GM19397 (cell line): ENCODE results near the gene GPR17.

Experiments used
- ATAC-seq: cut with Tn5 transposase; IDR thresholded peaks from one replicate; pipeline ENCODE4 v1.9.1; 2021; ENCODE audit warnings: mild to moderate bottlenecking, moderate library complexity; ENCODE audit not compliant: unreplicated experiment

GPR17 gene

GRCh38 chr2:127665267-127665893, 19.4 kb downstream of the GPR17 start:
- ATAC-seq, result no peak

DNA sequence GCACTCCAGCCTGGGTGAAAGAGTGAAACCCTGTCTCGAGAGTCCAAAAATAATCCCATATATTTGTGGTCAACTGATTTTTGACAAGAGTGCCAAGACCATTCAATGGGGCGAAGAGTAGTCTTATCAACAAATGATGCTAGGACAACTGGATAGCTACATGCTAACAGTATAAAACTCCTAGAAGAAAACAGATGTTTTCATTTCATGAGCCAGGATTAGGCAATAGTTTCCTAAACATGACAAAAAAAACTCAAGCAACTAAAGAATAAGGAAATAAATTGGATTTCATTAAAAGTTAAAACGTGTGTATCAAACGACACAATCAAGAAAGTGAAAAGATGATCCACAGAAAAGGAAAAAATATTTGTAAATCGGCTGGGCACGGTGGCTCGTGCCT, 23.1 kb downstream of the GPR17 start:
- no peak for ATAC-seq

GRCh38 chr2:127670055-127670956, 24.4 kb downstream of the GPR17 start:
- no peak for ATAC-seq

- no peak for ATAC-seq
Measured at GRCh38 chr2:127670957-127671290, 25.0 kb downstream of the GPR17 start.

- no peak for ATAC-seq
Measured at GRCh38 chr2:127671557-127672302, 25.8 kb downstream of the GPR17 start.

DNA sequence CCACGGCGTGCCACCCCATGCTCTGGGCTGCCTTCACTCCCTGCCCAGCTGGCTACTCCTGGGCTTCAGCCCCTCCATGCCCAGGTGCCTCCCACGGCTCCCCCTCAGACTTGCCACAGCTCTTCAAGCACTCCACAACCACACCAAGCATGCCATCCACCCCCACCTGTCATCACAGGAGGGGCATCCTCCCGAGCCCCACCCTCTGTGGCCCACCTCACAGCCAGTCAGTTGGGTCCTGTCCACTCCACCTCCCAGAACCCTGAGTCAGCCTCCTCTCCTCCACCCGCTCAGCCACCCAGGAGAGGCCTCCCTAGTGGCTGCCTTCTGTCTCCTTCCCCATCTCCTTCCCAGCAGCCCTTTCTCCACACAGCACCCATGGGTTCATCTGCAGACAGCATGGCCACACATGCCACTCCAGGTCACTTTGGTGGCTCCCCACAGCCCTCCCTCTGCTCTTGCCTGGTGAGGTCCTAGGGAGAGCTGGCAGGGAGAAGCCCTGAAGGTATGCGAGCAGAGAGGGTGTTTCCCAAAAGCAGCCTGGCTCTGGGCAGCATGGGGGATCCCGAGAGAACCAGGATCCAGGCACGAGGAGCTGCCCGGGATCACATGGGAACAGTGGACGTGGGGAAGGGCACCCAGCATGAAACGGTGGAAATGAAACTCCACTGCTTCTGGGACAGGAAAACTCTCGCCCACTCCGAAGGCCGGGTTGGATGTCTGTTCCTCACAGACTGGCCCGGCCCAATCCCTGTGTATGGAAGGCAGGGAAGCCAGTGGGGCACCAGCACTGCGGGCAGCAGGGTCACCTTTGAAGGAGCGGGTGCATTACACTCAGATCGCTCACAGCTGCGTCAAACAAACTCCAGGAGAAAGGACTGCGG, 26.6 kb downstream of the GPR17 start:
- ATAC-seq, result no peak

DNA sequence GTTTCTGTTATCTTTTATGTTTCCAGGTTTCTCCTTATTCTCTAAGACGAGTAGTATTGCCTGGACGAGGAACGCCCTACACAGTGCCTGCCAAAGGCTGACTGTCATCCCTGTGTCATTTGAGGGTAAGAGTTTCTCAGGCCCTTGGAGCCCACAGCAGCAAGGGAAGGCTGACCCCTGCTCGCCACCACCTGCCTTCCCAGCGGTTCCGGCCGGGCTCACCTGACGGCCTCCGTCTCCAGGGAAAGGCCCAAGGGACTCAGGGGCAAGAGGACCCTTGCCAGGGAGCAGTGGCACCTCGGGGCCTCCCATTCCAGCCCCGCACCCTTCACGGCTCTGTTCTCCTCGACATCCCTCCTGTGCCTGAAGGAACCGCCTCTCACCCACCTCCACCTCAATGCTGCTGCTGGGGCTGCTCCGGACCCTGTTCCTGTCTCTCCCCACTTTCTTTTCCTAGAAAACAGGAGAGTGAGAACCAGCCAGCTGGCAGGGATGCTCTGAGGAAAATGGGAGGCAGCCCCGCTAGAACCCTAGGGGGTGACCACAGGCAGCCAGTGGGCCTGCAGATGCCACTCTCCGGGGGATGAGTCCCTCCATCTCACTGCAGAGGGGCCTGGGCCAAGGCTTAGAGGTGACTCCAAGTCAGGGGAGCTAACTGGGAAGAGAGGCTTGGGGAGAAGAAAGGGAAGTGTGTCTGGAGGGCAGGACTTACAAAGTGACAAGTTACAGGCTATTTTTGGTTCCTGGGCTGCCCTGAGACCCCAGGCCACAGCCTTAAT, 27.5 kb downstream of the GPR17 start:
- no peak for ATAC-seq

DNA sequence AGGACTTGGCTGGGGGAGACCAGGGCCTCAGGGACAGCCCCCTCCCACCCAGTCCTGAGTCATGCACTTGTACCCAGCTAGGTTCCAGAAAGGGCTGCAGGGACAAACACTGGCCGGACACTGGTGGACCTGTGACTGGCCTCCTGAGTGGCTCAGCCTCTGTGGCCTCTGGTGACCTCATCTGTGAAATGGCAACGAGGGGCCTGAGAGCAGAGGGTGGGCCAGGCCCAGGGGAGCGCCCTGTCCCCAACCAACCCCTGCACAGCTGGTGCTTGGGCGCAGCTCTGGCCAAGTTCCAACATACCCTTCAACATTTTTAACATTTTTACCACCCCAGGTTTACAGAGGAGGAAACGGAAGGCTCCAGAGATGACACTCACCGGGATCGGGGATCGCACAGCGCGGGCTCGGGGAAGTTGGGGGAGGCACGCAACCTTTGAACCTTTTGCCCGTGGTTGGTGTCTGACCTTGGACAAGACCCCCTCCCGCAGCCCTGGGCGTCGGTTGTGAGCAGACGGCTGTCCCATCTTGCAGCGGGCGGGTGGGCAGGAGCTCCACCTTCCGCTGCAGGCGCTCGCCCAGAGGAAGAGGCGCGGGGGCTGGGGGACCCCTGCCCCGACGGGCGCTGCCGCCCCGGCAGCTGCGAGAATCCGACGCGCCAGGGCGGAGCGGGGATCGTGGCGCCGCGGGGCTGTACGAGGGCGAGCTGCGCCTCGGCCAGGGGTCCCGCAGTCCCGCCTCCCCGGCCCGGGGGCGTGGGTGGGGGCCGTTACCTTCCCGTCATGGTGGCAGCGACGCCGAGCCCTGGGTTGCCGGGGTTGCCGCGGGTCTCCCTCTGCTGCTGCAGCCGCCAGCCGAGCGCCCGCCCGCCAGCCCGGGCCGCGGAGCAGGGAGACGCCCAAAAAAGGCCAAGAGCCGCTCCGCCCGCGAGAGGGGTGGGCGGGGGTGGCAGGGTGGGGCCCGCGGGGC, 28.6 kb downstream of the GPR17 start:
- no peak for ATAC-seq

DNA sequence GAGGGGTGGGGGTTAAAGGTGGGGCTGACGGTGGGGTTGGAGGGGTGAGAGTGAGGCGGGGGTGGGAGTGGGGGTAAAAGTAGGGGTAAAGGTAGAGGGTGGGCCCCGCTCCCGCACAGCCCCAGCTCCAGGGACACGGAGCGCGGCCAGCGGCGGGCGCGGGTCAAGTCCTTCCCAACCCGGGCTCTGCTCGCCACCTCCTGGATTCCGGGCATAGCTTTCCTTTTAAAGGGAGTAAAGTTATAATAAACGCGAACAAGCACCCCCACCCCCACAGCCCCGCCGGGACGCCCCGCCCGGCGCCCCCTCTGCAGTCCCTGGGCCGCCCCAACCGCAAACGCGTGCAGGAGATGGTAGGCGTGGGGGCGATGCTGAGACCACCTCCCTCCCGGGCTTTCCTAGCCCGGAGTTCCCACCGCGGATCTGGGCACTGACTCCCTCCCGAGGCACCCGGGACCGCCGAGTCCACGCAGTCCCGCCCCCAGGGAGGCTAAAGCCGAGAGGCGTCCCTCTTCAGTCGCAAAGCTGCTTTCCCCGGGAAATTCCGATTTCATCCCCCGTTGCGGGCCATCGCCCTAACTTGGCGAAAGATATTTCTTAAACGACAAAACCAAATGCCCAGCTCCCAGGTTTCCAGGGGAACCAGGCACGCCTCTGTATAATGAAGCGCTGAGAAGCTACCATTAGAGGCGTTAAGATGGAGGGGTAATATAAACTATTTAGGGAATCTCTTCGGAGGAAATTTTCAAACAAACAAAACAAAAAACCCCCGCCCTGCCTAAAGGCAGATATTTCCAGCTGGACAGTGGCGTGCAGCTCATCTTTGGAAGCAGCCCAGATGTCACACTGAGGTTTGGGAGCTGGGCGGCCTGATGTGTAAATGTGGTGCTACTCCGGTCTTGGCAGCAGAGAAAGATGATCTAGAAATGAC, 29.6 kb downstream of the GPR17 start, which contains the start of gene LIMS2:
Gene LIMS2 (minus strand): TSS at position 200 of the 931 bp plus-strand sequence. CDS start 506 bp downstream, outside the sequence.
- ATAC-seq, result no peak

GRCh38 chr2:127676906-127677305, 31.0 kb downstream of the GPR17 start:
- ATAC-seq, result no peak

DNA sequence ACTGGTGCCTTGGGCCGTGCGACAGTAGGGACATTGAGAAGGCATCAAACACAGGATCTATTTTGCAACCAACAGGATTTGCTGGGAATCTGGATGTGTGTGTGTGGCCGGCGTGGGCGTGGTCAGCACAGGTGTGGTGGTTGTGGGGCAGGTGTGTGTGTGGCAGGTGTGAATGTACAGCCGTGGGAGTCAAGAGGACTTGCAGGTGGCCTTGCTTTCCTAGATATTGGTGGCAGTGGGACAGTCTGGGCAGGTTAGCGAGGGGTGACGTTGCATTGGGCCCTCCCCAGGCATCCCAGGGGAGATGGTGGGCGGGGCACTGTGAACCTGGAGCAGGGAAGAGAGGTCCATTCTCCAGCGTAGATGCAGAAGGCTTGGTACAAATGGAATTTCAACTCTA, 32.6 kb downstream of the GPR17 start:
- ATAC-seq, result no peak

GRCh38 chr2:127678991-127679390, 33.0 kb downstream of the GPR17 start:
- ATAC-seq, result no peak

GRCh38 chr2:127679680-127680361, 33.9 kb downstream of the GPR17 start:
- no peak for ATAC-seq

- ATAC-seq, result no peak
Measured at GRCh38 chr2:127680706-127681287, 34.8 kb downstream of the GPR17 start.

DNA sequence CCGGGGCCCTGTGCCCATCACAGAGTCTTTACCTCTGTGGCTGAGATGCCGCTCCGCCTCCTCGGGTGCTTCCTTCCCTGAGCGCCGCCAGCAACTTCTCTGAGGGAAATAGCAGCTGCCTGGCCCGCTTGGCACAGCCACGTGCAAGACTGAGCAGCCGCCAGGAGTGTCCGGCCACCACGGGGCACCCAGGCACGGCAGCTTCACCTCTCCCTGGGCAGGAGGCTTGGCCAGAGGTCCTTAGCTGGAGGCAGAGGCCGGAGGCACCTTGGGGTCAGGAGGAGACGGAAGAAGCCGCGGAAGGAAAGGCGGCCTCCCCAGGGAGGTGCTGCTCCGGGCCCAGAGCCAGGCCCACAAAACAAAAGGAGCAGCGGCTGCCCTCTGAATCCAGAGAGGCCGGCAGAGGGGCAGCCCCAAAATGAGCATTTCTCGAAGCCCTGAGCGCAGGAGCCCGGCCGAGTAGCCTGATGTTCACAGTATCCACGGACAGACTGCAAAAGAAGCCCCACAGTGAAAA, 35.4 kb downstream of the GPR17 start:
- no peak for ATAC-seq
